HepG2 (cell line): ENCODE measurements around the gene KCNF1. TPM values are rescaled to one million over a fixed set of nuclear protein-coding genes. Genes with fewer than 3 reads are reported as not detected.
A peak's percentile ranks its signal among the peaks of the same experiment; 100 is the strongest.

Experiments used
- ATAC-seq: fragments of 200-7000 bp; cut with Tn5 transposase; 3 replicates; pipeline ENCODE4 v1.9.1; 2020; ENCODE audit warnings: mild to moderate bottlenecking, moderate library complexity
- BruUV-seq: library from RNA; stranded (reverse); fragments of 400-500 nt; replicated peaks from 2 replicates; lab custom pipeline; 2021; lab: Mats Ljungman, UMichigan
- CTCF ChIA-PET: fragments of 300-600 bp; formaldehyde crosslinking; extraction: SDS; loops from one replicate; lab custom pipeline; 2021; ENCODE audit warnings: low total read pairs, inconsistent platforms, low intra/inter-chr PET ratio; lab: Yijun Ruan, JAX
- POLR2A ChIA-PET: fragments of 350-600 bp; sonication (Branson Sonifier 250); formaldehyde crosslinking; loops from one replicate; lab custom pipeline; 2020; ENCODE audit warnings: antibody characterized with exemption, inconsistent platforms; lab: Yijun Ruan, JAX
- DNase-seq: peaks from one replicate; pipeline ENCODE4 v3.0.0-alpha.2; 2015; ENCODE audit warnings: low spot score
- FAIRE-seq: peaks from 3 replicates; lab custom pipeline; 2011; peaks lifted over from hg19 to GRCh38; lab: Jason Lieb, UNC
- H2AFZ ChIP-seq: one replicate; pipeline ENCODE4 v1.6.1; 2011; ENCODE audit warnings: low read length, inconsistent platforms
- H3K27ac ChIP-seq: fragments of 300-600 bp; 3 replicates; pipeline ENCODE4 v1.8.0; 2011; ENCODE audit warnings: mixed run types, mild to moderate bottlenecking, mixed read lengths, low read length, inconsistent platforms; ENCODE audit not compliant: insufficient read depth; ENCODE audit errors: extremely low read length
- H3K27me3 ChIP-seq, 2 experiments: fragments of 200-600 bp in 1 of 2; 2 replicates in 1 of 2; 3 replicates in 1 of 2; pipeline versions ENCODE4 v1.6.0 to v1.8.0; 2011; ENCODE audit warnings: low read length in 2 of 2, mild to moderate bottlenecking in 2 of 2, moderate library complexity in 2 of 2, inconsistent platforms in 1 of 2; ENCODE audit not compliant: insufficient read depth in 2 of 2, control insufficient read depth in 1 of 2
- H3K36me3 ChIP-seq, 2 experiments: fragments of 200-600 bp in 1 of 2; replicated peaks in 1 of 2; 2 replicates in 1 of 2; 3 replicates in 1 of 2; pipeline versions ENCODE4 v1.5.1 to v1.8.0; 2011; ENCODE audit warnings: low read length in 2 of 2, inconsistent platforms in 1 of 2; ENCODE audit not compliant: insufficient read depth in 2 of 2, control insufficient read depth in 1 of 2
- H3K4me1 ChIP-seq: 2 replicates; pipeline ENCODE4 v1.5.1; 2012; ENCODE audit warnings: low read length, inconsistent platforms; ENCODE audit not compliant: insufficient read depth
- H3K4me2 ChIP-seq: 2 replicates; pipeline ENCODE4 v1.6.0; 2011; ENCODE audit warnings: low read depth, low read length, inconsistent platforms
- H3K4me3 ChIP-seq, 3 experiments: fragments of 200-600 bp in 1 of 3; sonication (generic), shearing (Covaris generic) in 1 of 3; replicated peaks in 1 of 3; 2 replicates each; pipeline ENCODE4 v1.5.1; 2011 to 2016; ENCODE audit warnings: low read length in 3 of 3, inconsistent platforms in 2 of 3, low read depth in 2 of 3, mild to moderate bottlenecking in 2 of 3, control low read depth in 1 of 3, mixed read lengths in 1 of 3; ENCODE audit not compliant: insufficient read depth in 1 of 3
- H3K79me2 ChIP-seq: one replicate; pipeline ENCODE4 v1.6.1; 2011; ENCODE audit warnings: low read length, inconsistent platforms; ENCODE audit not compliant: insufficient read depth
- H3K9ac ChIP-seq: 2 replicates; pipeline ENCODE4 v1.6.0; 2011; ENCODE audit warnings: mild to moderate bottlenecking, low read depth, low read length, inconsistent platforms; ENCODE audit not compliant: insufficient read depth
- H3K9me3 ChIP-seq: 2 replicates; pipeline ENCODE4 v1.5.1; 2012; ENCODE audit warnings: mild to moderate bottlenecking, low read length
- H4K20me1 ChIP-seq: 2 replicates; pipeline ENCODE4 v1.6.0; 2011; ENCODE audit warnings: inconsistent platforms, mild to moderate bottlenecking, low read length, moderate library complexity; ENCODE audit not compliant: insufficient read depth
- MNT ChIP-seq: fragments of 450-650 bp; IDR thresholded peaks from 2 replicates; pipeline ENCODE4 v1.6.1; 2016
- TFE3 ChIP-seq: IDR thresholded peaks from 2 replicates; pipeline ENCODE4 v1.6.1; 2016
- XRCC5 ChIP-seq: fragments of 200-400 bp; formaldehyde crosslinking; optimal IDR thresholded peaks from 2 replicates; pipeline ENCODE3; 2017; ENCODE audit warnings: mild to moderate bottlenecking, low read length
- ZBTB2 ChIP-seq: sonication (generic); formaldehyde crosslinking; IDR thresholded peaks from 2 replicates; pipeline ENCODE4 v1.8.0; 2022; ENCODE audit warnings: low read depth, missing genetic modification reagents
- ZGPAT ChIP-seq: IDR thresholded peaks from 2 replicates; pipeline ENCODE4 v1.6.1; 2016; ENCODE audit warnings: mild to moderate bottlenecking
- ZNF138 ChIP-seq: sonication (generic); formaldehyde crosslinking; IDR thresholded peaks from 2 replicates; pipeline ENCODE4 v1.5.0; 2020; ENCODE audit warnings: mild to moderate bottlenecking, low read depth, missing genetic modification reagents
- ZNF256 ChIP-seq: sonication (generic); formaldehyde crosslinking; conservative IDR thresholded peaks from 2 replicates; pipeline ENCODE4 v1.4.0; 2020; ENCODE audit warnings: missing genetic modification reagents
- WGBS: methylation state at CpG from one replicate; pipeline ENCODE4 v1.1.6; 2017; ENCODE audit warnings: low lambda C conversion rate; 5-methylcytosine and 5-hydroxymethylcytosine counted together
- in situ Hi-C: cut with HindIII; loops from 2 replicates; pipeline ENCODE4 v1.10.0; 2017; ENCODE audit warnings: low pct_unique_long_range_greater_than_20kb; ENCODE audit not compliant: extremely low pct_ligation_motif_present
- intact Hi-C: fragments of 100-400 bp; cut with micrococcal nuclease; formaldehyde crosslinking; loops from one replicate; pipeline ENCODE4 v1.10.0; 2022; ENCODE audit not compliant: unreplicated experiment
- polyA plus RNA-seq, 8 experiments: library from polyadenylated mRNA; depleted of rRNA in 3 of 8; stranded (reverse) in 7 of 8; unstranded in 1 of 8; fragments of >200 nt; fragmentation: Illumina TruSeq in 4 of 8; extraction: Trizol in 4 of 8; gene quantifications; 2 replicates each; pipeline versions ENCODE4 v1.2.1 to v1.2.3, GENCODE V29; 2011 to 2016; ENCODE audit warnings: low read depth in 4 of 8, missing spikeins in 1 of 8, mixed read lengths in 1 of 8; ENCODE audit not compliant: insufficient read depth in 1 of 8
- total RNA-seq, 5 experiments: library from RNA; depleted of rRNA; stranded (reverse); fragments of >200 nt; fragmentation: Illumina TruSeq; extraction: Trizol; gene quantifications; 2 replicates each; pipeline ENCODE4 v1.2.3, GENCODE V29; 2016; ENCODE audit warnings: low read depth in 1 of 5

The KCNF1 gene
- total and polyA plus RNA-seq, 2 of the 13 experiments (the other 11 are each of a cell fraction or from before 2014, with no cell fraction given), result 0.09 to 0.12 TPM

GRCh38 chr2:10954856-10955818, 43.4 kb downstream of the KCNF1 start:
- BruUV-seq, result no TSS peak
- 29% methylated on average over 10 of the region's 12 CpGs for WGBS
- no peak for DNase-seq
- ATAC-seq, result no peak
- no peaks in the 10 kb centered on the region for H3K4me1 ChIP-seq
- H3K4me2 ChIP-seq, result no peak overlapping the region
- H3K9ac ChIP-seq, result no peak overlapping the region
- H3K27ac ChIP-seq, result no peak overlapping the region
- in situ Hi-C loops (no loop called here), intact Hi-C loops (no loop called here)
- H4K20me1 ChIP-seq, result no peaks in the 10 kb centered on the region
- no peak overlapping the region for H2AFZ ChIP-seq
- H3K4me3 ChIP-seq, result no peak overlapping the region
- H3K27me3 ChIP-seq, result peaks cover 2 to 47% of the 10 kb centered on the region in 2 experiments; a peak in 4 of 5 replicates
- H3K9me3 ChIP-seq, result peaks cover 11% of the 10 kb centered on the region
- TF ChIP-seq ZGPAT, result no peak
- 0 out of 2 replicates have a peak, but pooled peaks have one; percentile 39 for TF ChIP-seq MNT
- TF ChIP-seq ZNF138 (CRISPR knock-in tag), result no peak
- TF ChIP-seq ZBTB2, result no peak
- TF ChIP-seq XRCC5, result no peak
- TF ChIP-seq TFE3, result no peak
- no peak for TF ChIP-seq ZNF256 (CRISPR knock-in tag)
- no peak for FAIRE-seq
- ChIA-PET CTCF (no interaction called here), POLR2A (no interaction called here)
- H3K36me3 ChIP-seq, result no peaks in the 10 kb centered on the region
- no peaks in the 10 kb centered on the region for H3K79me2 ChIP-seq
